K562 (cell line): ENCODE data around the gene GPR183. TPM values are rescaled to one million over a fixed set of nuclear protein-coding genes. Genes with fewer than 3 reads are reported as not detected.

Source experiments
- ATF7 ChIP-seq: fragments of 450-650 bp; IDR thresholded peaks from 2 replicates; pipeline ENCODE4 v1.7.1; 2014; ENCODE audit warnings: mild to moderate bottlenecking, moderate library complexity
- FOXA3 ChIP-seq, 2 experiments: fragments of 450-650 bp in 1 of 2; sonication (generic) in 1 of 2; formaldehyde crosslinking; IDR thresholded peaks in 1 of 2; conservative IDR thresholded peaks in 1 of 2; 2 replicates each; pipeline versions ENCODE4 v1.4.0 to v1.8.0; 2020 to 2022; ENCODE audit warnings: mild to moderate bottlenecking in 2 of 2, missing genetic modification reagents in 1 of 2
- HMG20A ChIP-seq: fragments of 450-650 bp; formaldehyde crosslinking; conservative IDR thresholded peaks from 2 replicates; pipeline ENCODE4 v1.4.0; 2020; ENCODE audit warnings: mild to moderate bottlenecking, mixed read lengths
- MAFK ChIP-seq: IDR thresholded peaks from 2 replicates; pipeline ENCODE4 v1.6.1; 2011; ENCODE audit warnings: low read length, improper control_type of control experiment
- MED1 ChIP-seq: sonication (generic); formaldehyde crosslinking; IDR thresholded peaks from 2 replicates; pipeline ENCODE4 v1.8.1; 2023; ENCODE audit warnings: missing genetic modification reagents, borderline replicate concordance
- MTA3 ChIP-seq: fragments of 450-650 bp; formaldehyde crosslinking; IDR thresholded peaks from 2 replicates; pipeline ENCODE4 v1.6.1; 2017; ENCODE audit warnings: mild to moderate bottlenecking, borderline replicate concordance
- NFIX ChIP-seq: fragments of 250-450 bp; sonication (Bioruptor Pico); IDR thresholded peaks from 2 replicates; pipeline ENCODE4 v1.4.0; 2020; ENCODE audit warnings: low read depth, mild to moderate bottlenecking, moderate library complexity
- NR1H2 ChIP-seq: sonication (generic); formaldehyde crosslinking; IDR thresholded peaks from 2 replicates; pipeline ENCODE4 v1.4.0; 2020; ENCODE audit warnings: mild to moderate bottlenecking, missing genetic modification reagents
- PTTG1 ChIP-seq: fragments of 450-650 bp; IDR thresholded peaks from 2 replicates; pipeline ENCODE4 v1.6.1; 2016; ENCODE audit warnings: low read depth, mild to moderate bottlenecking, missing genetic modification characterization, missing compliant biosample characterization
- SP1 ChIP-seq: sonication (generic); formaldehyde crosslinking; IDR thresholded peaks from 2 replicates; pipeline ENCODE4 v1.8.1; 2022; ENCODE audit warnings: mild to moderate bottlenecking, missing genetic modification reagents
- ZBTB9 ChIP-seq: fragments of 450-650 bp; formaldehyde crosslinking; IDR thresholded peaks from 2 replicates; pipeline ENCODE4 v1.4.0; 2020; ENCODE audit warnings: mild to moderate bottlenecking, moderate library complexity
- ZFP30 ChIP-seq: fragments of 250-450 bp; sonication (Bioruptor Pico); IDR thresholded peaks from 2 replicates; pipeline ENCODE4 v1.8.0; 2022; ENCODE audit warnings: moderate library complexity, mild to moderate bottlenecking, inconsistent platforms, borderline replicate concordance
- ZNF134 ChIP-seq: fragments of 250-450 bp; sonication (Bioruptor Pico); conservative IDR thresholded peaks from 2 replicates; pipeline ENCODE4 v1.4.0; 2020
- ZNF239 ChIP-seq: fragments of 250-450 bp; sonication (Bioruptor Pico); IDR thresholded peaks from 2 replicates; pipeline ENCODE4 v1.4.0; 2020; ENCODE audit warnings: mild to moderate bottlenecking
- polyA plus RNA-seq, 8 experiments: library from polyadenylated mRNA; depleted of rRNA in 4 of 8; stranded (reverse) in 5 of 8; unstranded in 3 of 8; fragments of >200 nt; fragmentation: Nextera tagmentation in 2 of 8; fragmentation: Illumina TruSeq in 1 of 8; extraction: Ambion mirVana in 2 of 8; extraction: Trizol in 1 of 8; gene quantifications; 2 replicates each; pipeline versions ENCODE4 v1.2.1 to v1.2.3, GENCODE V29; 2011 to 2014; ENCODE audit warnings: inconsistent platforms in 1 of 8, missing spikeins in 1 of 8
- total RNA-seq, 7 experiments: library from RNA; depleted of rRNA in 6 of 7; stranded (reverse); fragments of >200 nt in 6 of 7; fragmentation: Illumina TruSeq in 2 of 7; extraction: Trizol in 2 of 7; gene quantifications; 2 replicates each; pipeline versions ENCODE4 v1.2.1 to v1.2.3, GENCODE V29; 2011 to 2021; ENCODE audit warnings: low replicate concordance in 1 of 7
- TF ChIP-seq, protein P1 (sequence below): sonication (generic); IDR thresholded peaks from 2 replicates; pipeline ENCODE4 v1.6.1; 2016
- TF ChIP-seq, protein P2 (sequence below): fragments of 450-650 bp; formaldehyde crosslinking; IDR thresholded peaks from 2 replicates; pipeline ENCODE4 v1.4.0; 2022; ENCODE audit warnings: missing genetic modification characterization
- TF ChIP-seq, protein P3 (sequence below): fragments of 450-650 bp; formaldehyde crosslinking; IDR thresholded peaks from 2 replicates; pipeline ENCODE4 v1.4.0; 2020; ENCODE audit warnings: mild to moderate bottlenecking
- TF ChIP-seq, protein P4 (sequence below), 2 experiments: fragments of 450-650 bp; IDR thresholded peaks; 2 replicates each; pipeline ENCODE4 v1.6.1; 2018; ENCODE audit warnings: mild to moderate bottlenecking in 2 of 2, low read depth in 1 of 2; ENCODE audit not compliant: partially characterized antibody in 2 of 2

The GPR183 gene
- total and polyA plus RNA-seq, 9 of the 15 experiments (the other 6 are each of a cell fraction or from before 2014, with no cell fraction given): 1.3 to 10.2 (median 3.7) TPM

GRCh38 chr13:99307648-99308339 is 595 bp upstream of the GPR183 start (continued):
- TF ChIP-seq, protein P1, sequence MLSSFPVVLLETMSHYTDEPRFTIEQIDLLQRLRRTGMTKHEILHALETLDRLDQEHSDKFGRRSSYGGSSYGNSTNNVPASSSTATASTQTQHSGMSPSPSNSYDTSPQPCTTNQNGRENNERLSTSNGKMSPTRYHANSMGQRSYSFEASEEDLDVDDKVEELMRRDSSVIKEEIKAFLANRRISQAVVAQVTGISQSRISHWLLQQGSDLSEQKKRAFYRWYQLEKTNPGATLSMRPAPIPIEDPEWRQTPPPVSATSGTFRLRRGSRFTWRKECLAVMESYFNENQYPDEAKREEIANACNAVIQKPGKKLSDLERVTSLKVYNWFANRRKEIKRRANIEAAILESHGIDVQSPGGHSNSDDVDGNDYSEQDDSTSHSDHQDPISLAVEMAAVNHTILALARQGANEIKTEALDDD: peak; percentile 96
- TF ChIP-seq MTA3 (0 out of 2 replicates have a peak, but pooled peaks have one; percentile 37), SP1 (CRISPR knock-in tag) (no peak), MAFK (peak; percentile 20; the same call in 1 of the 2 replicates), ZNF239 (no peak), ZBTB9 (CRISPR knock-in tag) (no peak), HMG20A (CRISPR knock-in tag) (no peak), PTTG1 (tag) (no peak), ZFP30 (CRISPR knock-in tag) (no peak), NR1H2 (CRISPR knock-in tag) (no peak), MED1 (no peak), FOXA3 (CRISPR knock-in tag; conservative IDR thresholded peaks at IDR 0.05 in 1 of 2, IDR thresholded peaks at IDR 0.05 in 1 of 2) (peak in 1 of 2 experiments; percentile 46; a peak in 1 of 4 replicates), ZNF134 (0 out of 2 replicates have a peak, but pooled peaks have one; percentile 23), NFIX (no peak), ATF7 (no peak)
- TF ChIP-seq, protein P2, sequence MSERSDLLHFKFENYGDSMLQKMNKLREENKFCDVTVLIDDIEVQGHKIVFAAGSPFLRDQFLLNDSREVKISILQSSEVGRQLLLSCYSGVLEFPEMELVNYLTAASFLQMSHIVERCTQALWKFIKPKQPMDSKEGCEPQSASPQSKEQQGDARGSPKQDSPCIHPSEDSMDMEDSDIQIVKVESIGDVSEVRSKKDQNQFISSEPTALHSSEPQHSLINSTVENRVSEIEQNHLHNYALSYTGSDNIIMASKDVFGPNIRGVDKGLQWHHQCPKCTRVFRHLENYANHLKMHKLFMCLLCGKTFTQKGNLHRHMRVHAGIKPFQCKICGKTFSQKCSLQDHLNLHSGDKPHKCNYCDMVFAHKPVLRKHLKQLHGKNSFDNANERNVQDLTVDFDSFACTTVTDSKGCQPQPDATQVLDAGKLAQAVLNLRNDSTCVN (CRISPR knock-in tag): no peak
- TF ChIP-seq, protein P3, sequence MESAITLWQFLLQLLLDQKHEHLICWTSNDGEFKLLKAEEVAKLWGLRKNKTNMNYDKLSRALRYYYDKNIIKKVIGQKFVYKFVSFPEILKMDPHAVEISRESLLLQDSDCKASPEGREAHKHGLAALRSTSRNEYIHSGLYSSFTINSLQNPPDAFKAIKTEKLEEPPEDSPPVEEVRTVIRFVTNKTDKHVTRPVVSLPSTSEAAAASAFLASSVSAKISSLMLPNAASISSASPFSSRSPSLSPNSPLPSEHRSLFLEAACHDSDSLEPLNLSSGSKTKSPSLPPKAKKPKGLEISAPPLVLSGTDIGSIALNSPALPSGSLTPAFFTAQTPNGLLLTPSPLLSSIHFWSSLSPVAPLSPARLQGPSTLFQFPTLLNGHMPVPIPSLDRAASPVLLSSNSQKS (CRISPR knock-in tag): no peak
- TF ChIP-seq, protein P4, sequence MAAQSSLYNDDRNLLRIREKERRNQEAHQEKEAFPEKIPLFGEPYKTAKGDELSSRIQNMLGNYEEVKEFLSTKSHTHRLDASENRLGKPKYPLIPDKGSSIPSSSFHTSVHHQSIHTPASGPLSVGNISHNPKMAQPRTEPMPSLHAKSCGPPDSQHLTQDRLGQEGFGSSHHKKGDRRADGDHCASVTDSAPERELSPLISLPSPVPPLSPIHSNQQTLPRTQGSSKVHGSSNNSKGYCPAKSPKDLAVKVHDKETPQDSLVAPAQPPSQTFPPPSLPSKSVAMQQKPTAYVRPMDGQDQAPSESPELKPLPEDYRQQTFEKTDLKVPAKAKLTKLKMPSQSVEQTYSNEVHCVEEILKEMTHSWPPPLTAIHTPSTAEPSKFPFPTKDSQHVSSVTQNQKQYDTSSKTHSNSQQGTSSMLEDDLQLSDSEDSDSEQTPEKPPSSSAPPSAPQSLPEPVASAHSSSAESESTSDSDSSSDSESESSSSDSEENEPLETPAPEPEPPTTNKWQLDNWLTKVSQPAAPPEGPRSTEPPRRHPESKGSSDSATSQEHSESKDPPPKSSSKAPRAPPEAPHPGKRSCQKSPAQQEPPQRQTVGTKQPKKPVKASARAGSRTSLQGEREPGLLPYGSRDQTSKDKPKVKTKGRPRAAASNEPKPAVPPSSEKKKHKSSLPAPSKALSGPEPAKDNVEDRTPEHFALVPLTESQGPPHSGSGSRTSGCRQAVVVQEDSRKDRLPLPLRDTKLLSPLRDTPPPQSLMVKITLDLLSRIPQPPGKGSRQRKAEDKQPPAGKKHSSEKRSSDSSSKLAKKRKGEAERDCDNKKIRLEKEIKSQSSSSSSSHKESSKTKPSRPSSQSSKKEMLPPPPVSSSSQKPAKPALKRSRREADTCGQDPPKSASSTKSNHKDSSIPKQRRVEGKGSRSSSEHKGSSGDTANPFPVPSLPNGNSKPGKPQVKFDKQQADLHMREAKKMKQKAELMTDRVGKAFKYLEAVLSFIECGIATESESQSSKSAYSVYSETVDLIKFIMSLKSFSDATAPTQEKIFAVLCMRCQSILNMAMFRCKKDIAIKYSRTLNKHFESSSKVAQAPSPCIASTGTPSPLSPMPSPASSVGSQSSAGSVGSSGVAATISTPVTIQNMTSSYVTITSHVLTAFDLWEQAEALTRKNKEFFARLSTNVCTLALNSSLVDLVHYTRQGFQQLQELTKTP (IDR thresholded peaks at IDR 0.05; ENCODE audit: low read depth in 1 of 2, partially characterized antibody in 2 of 2): no peak
